Measurements from ENCODE around the gene RTP2. TPM values are rescaled to one million over a fixed set of nuclear protein-coding genes. Genes with fewer than 3 reads are reported as not detected.

RTP2 gene
- total and polyA plus RNA-seq, 2 experiments from 2014 or later = not detected

- no peak for TF ChIP-seq ZNF462 (CRISPR knock-in tag; IDR thresholded peaks at IDR 0.05)
These were observed 23.5 kb upstream of the RTP2 start (continued) for GRCh38 chr3:187725653-187726370.

GRCh38 chr3:187725224-187725623, 22.9 kb upstream of the RTP2 start:
- no peaks in the 10 kb centered on the region; the same call in 2 of the 3 replicates for H3K9me3 Mint-ChIP-seq
- H3F3A ChIP-seq (replicated peaks; ENCODE audit: low read depth) = no peaks in the 10 kb centered on the region; the same call in 1 of the 2 replicates
- H3K9me2 ChIP-seq (ENCODE audit: insufficient read depth) = no peaks in the 10 kb centered on the region
- no peaks in the 10 kb centered on the region for H3K27me3 ChIP-seq (ENCODE audit: insufficient read depth)
- H3K79me2 ChIP-seq (replicated peaks; ENCODE audit: insufficient read depth) = no peaks in the 10 kb centered on the region
- H3K27me3 Mint-ChIP-seq (ENCODE audit: insufficient read depth, low read depth, poor library complexity) = no peaks in the 10 kb centered on the region
- H3K4me2 ChIP-seq = no peak overlapping the region
- H3K4me1 ChIP-seq (ENCODE audit: insufficient read depth) = peaks cover 7% of the 10 kb centered on the region; the same call in 1 of the 2 replicates
- H3K36me3 Mint-ChIP-seq (ENCODE audit: low read depth) = peaks cover 54% of the 10 kb centered on the region
- H3K4me3 ChIP-seq = no peak overlapping the region
- no peak for ATAC-seq
- no peak overlapping the region for H3K27ac ChIP-seq (ENCODE audit: low read depth)
- H3K4me3 Mint-ChIP-seq = no peak overlapping the region
- DNase-seq (ENCODE audit: low spot score) = no peak
- H3K36me3 ChIP-seq (ENCODE audit: insufficient read depth) = peaks cover 9% of the 10 kb centered on the region; the same call in 1 of the 2 replicates
- H3K4me1 Mint-ChIP-seq = peaks cover 10% of the 10 kb centered on the region
- H4K20me1 ChIP-seq (replicated peaks; ENCODE audit: insufficient read depth) = no peaks in the 10 kb centered on the region
- H3K27ac Mint-ChIP-seq = no peak overlapping the region
- no peak overlapping the region for H2AFZ ChIP-seq
- TF ChIP-seq EZH2phosphoT487 (IDR thresholded peaks at IDR 0.05; ENCODE audit: unreplicated experiment) (no peak), REST (IDR thresholded peaks at IDR 0.05; ENCODE audit: unreplicated experiment) (no peak), EZH2 (IDR thresholded peaks at IDR 0.05; ENCODE audit: low read depth, unreplicated experiment) (no peak), CREB1 (CRISPR knock-in tag; IDR thresholded peaks at IDR 0.05; ENCODE audit: low read depth) (no peak), JUNB (IDR thresholded peaks at IDR 0.05; ENCODE audit: unreplicated experiment) (no peak), STAT1 (IDR thresholded peaks at IDR 0.05; ENCODE audit: unreplicated experiment) (no peak), ETS1 (IDR thresholded peaks at IDR 0.05) (no peak)

Data from GM23338 (cell line).